ENCODE measurements around the gene ASB2. TPM values are rescaled to one million over a fixed set of nuclear protein-coding genes. Genes with fewer than 3 reads are reported as not detected.

Gene ASB2
- total RNA-seq, 1 donor from 2014 or later: 16.2 TPM

DNA sequence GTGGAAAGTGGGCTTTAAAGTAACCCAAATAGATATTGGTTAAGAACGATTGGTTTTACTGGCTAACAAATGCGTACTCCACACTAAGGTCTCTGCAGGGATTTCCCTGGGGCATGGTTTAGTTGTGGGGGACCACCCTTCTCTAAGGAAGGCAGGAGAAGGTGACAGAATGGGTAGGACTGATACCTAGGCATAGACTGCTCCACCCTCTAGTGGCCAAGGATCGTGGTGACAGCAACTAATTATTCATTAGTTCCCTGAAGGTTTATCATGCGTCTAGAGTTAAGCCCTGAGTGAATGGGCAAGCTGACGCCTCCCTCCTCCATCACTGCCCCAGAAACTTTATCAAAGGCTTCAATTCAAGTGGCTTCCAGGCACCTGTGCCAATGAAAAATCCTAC lies 40.1 kb downstream of the ASB2 start:
- H3K36me3 ChIP-seq (ENCODE audit: control insufficient read depth in 3 of 3, insufficient read depth in 3 of 3, low read length in 3 of 3): peaks cover 70 to 88% (median 84%) of the 10 kb centered on the region in 3 donors
- no peaks in the 10 kb centered on the region for H3K9me3 ChIP-seq (ENCODE audit: control insufficient read depth in 3 of 3, low read length in 3 of 3)
- H3K9ac ChIP-seq (ENCODE audit: low read depth in 1 of 3, low read length in 3 of 3): peak overlapping the region in 1 of 3 donors; percentile 41
- H3K27ac ChIP-seq (ENCODE audit: low read depth, low read length): no peak overlapping the region
- no peak overlapping the region for H3K4me3 ChIP-seq (ENCODE audit: low read length in 3 of 3)
- peaks cover 25 to 58% (median 25%) of the 10 kb centered on the region in 3 donors for H3K4me1 ChIP-seq (ENCODE audit: control insufficient read depth in 3 of 3, insufficient read depth in 3 of 3, low read length in 3 of 3)
- H3K27me3 ChIP-seq (ENCODE audit: control insufficient read depth in 3 of 3, insufficient read depth in 3 of 3, low read length in 3 of 3): peaks cover 0 to 7% (median 0%) of the 10 kb centered on the region in 3 donors

DNA sequence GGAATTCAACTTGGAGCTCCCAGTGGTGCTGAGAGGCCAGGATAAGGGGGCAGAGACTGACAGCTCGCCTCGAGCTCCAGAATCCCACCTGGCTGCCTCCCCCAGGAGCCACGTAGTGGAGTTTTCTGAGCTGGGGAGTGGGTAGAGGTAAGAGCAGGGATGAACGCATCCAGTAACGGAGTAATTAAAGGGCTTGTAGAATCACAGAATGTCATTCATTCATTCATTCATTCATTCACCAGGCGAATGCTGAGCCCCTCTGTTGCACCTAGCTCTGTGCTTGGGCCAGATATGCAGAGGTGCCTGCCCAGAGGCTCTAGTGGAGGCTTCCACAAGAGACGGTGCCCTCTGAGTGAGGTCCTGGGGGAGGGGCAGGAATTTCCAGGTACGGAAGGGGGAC lies 41.2 kb downstream of the ASB2 start:
- Histone ChIP-seq H3K4me1 (ENCODE audit: control insufficient read depth in 3 of 3, insufficient read depth in 3 of 3, low read length in 3 of 3) (peaks cover 19 to 52% (median 21%) of the 10 kb centered on the region in 3 donors), H3K4me3 (ENCODE audit: low read length in 3 of 3) (no peak overlapping the region), H3K27me3 (ENCODE audit: control insufficient read depth in 3 of 3, insufficient read depth in 3 of 3, low read length in 3 of 3) (peaks cover 0 to 7% (median 0%) of the 10 kb centered on the region in 3 donors), H3K36me3 (ENCODE audit: control insufficient read depth in 3 of 3, insufficient read depth in 3 of 3, low read length in 3 of 3) (peaks cover 73 to 86% (median 85%) of the 10 kb centered on the region in 3 donors), H3K9me3 (ENCODE audit: control insufficient read depth in 3 of 3, low read length in 3 of 3) (no peaks in the 10 kb centered on the region), H3K9ac (ENCODE audit: low read depth in 1 of 3, low read length in 3 of 3) (no peak overlapping the region), H3K27ac (ENCODE audit: low read depth, low read length) (no peak overlapping the region)

DNA sequence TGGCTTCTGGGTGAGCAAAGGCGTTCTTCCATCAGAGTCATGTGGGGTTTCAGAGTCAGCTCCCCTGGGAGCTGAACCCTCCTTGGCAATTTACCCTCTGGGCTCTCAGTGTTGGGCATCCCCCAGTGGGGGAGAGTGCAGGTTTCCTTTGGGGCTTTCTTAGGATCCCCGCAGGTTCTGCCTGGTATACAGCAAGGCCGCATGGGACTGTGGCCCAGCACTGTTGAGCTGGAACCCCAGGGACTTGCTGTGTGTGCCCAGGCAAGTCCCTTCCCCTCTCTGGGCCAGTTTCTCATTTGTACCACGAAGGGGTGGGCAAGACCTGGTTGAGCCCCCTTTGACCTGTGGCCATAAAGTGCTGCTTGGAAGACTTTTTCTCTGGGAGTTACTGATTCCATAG lies 43.7 kb downstream of the ASB2 start:
- no peak overlapping the region for H3K4me3 ChIP-seq (ENCODE audit: low read length in 3 of 3)
- no peak overlapping the region for H3K9ac ChIP-seq (ENCODE audit: low read depth in 1 of 3, low read length in 3 of 3)
- no peaks in the 10 kb centered on the region for H3K27me3 ChIP-seq (ENCODE audit: control insufficient read depth in 3 of 3, insufficient read depth in 3 of 3, low read length in 3 of 3)
- no peak overlapping the region for H3K27ac ChIP-seq (ENCODE audit: low read depth, low read length)
- H3K36me3 ChIP-seq (ENCODE audit: control insufficient read depth in 3 of 3, insufficient read depth in 3 of 3, low read length in 3 of 3): peaks cover 64 to 71% (median 69%) of the 10 kb centered on the region in 3 donors
- H3K9me3 ChIP-seq (ENCODE audit: control insufficient read depth in 3 of 3, low read length in 3 of 3): no peaks in the 10 kb centered on the region
- peaks cover 4 to 28% (median 5%) of the 10 kb centered on the region in 3 donors for H3K4me1 ChIP-seq (ENCODE audit: control insufficient read depth in 3 of 3, insufficient read depth in 3 of 3, low read length in 3 of 3)

DNA sequence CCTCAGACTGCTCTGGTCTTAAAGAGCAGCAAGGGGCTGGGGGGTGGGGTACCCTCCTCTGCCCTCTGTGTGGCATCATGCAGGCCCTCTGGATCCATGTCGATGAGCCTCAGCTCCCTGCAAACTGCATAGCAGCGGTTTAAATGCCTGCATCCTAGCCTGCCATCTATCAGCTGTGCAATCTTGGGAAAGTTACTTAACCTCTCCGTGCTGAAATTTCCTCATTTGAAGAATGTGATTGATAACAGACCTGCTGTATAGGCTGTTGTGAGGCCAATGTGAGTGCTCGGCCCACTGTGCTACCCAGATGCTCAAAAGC lies 45.4 kb downstream of the ASB2 start:
- Histone ChIP-seq H3K9ac (ENCODE audit: low read depth in 1 of 3, low read length in 3 of 3) (no peak overlapping the region), H3K4me1 (ENCODE audit: control insufficient read depth in 3 of 3, insufficient read depth in 3 of 3, low read length in 3 of 3) (peaks cover 0 to 13% (median 0%) of the 10 kb centered on the region in 3 donors), H3K27me3 (ENCODE audit: control insufficient read depth in 3 of 3, insufficient read depth in 3 of 3, low read length in 3 of 3) (no peaks in the 10 kb centered on the region), H3K36me3 (ENCODE audit: control insufficient read depth in 3 of 3, insufficient read depth in 3 of 3, low read length in 3 of 3) (peaks cover 47 to 54% (median 52%) of the 10 kb centered on the region in 3 donors), H3K4me3 (ENCODE audit: low read length in 3 of 3) (no peak overlapping the region), H3K9me3 (ENCODE audit: control insufficient read depth in 3 of 3, low read length in 3 of 3) (no peaks in the 10 kb centered on the region), H3K27ac (ENCODE audit: low read depth, low read length) (no peak overlapping the region)

DNA sequence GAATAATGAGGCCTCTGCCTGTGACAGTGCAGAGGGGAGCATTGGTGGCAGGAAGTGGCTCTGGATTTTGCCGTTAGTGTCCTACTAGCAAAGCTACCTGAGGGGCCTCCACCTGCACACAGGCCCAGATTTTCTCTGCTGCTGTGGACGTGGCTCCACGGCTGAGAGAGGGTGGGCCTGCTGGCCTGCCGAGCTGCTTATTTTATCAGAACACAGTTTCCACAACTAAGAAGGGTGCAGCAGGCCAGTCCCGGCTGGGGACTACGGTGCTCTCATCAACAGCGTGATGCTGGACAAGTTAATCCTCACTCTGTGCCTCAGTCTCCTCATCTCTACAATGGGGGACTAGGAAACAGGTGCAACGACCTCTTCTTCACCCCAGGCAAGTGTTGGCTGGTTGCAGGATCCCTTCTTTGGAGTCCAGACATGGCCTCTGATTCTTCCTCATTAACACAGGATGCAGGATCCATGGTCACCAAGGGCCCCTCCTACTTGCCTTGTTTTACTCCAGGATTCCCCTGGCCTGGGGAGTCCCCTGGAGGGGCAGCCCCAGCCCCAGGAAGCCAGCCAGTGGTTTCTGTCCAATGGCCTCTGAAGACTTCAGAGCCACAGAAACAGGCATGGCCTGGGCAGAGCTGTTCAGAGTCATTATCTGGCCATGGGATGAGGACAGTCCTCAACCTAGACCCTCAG lies 45.9 kb downstream of the ASB2 start:
- Histone ChIP-seq H3K4me3 (ENCODE audit: low read length in 3 of 3) (no peak overlapping the region), H3K27ac (ENCODE audit: low read depth, low read length) (no peak overlapping the region), H3K27me3 (ENCODE audit: control insufficient read depth in 3 of 3, insufficient read depth in 3 of 3, low read length in 3 of 3) (no peaks in the 10 kb centered on the region), H3K9ac (ENCODE audit: low read depth in 1 of 3, low read length in 3 of 3) (no peak overlapping the region), H3K9me3 (ENCODE audit: control insufficient read depth in 3 of 3, low read length in 3 of 3) (no peaks in the 10 kb centered on the region), H3K36me3 (ENCODE audit: control insufficient read depth in 3 of 3, insufficient read depth in 3 of 3, low read length in 3 of 3) (peaks cover 42 to 49% (median 47%) of the 10 kb centered on the region in 3 donors), H3K4me1 (ENCODE audit: control insufficient read depth in 3 of 3, insufficient read depth in 3 of 3, low read length in 3 of 3) (peaks cover 0 to 13% (median 0%) of the 10 kb centered on the region in 3 donors)

DNA sequence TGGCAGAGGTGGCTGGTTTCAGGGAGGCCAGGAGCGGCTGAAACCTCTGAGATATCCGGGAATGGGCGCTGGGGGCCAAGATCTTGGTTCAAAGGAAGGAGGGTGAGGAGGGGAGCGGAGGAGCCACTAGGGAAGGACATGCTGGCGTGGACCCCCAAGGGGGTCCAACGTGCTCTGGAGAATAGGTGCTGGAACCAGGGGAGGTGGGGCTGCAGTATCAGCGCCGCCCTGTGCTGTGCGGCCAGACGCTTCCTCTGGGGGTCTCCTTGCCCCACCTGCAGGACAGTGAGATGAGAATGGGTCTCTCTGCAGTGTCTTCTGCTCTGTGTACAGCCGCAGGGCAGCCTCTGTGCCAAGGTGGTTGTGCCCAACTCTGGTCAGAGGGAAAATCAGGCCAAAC lies 46.7 kb downstream of the ASB2 start:
- Histone ChIP-seq H3K9me3 (ENCODE audit: control insufficient read depth in 3 of 3, low read length in 3 of 3) (no peaks in the 10 kb centered on the region), H3K9ac (ENCODE audit: low read depth in 1 of 3, low read length in 3 of 3) (no peak overlapping the region), H3K36me3 (ENCODE audit: control insufficient read depth in 3 of 3, insufficient read depth in 3 of 3, low read length in 3 of 3) (peaks cover 34 to 41% (median 39%) of the 10 kb centered on the region in 3 donors), H3K27ac (ENCODE audit: low read depth, low read length) (no peak overlapping the region), H3K4me1 (ENCODE audit: control insufficient read depth in 3 of 3, insufficient read depth in 3 of 3, low read length in 3 of 3) (peaks cover 0 to 11% (median 0%) of the 10 kb centered on the region in 3 donors), H3K27me3 (ENCODE audit: control insufficient read depth in 3 of 3, insufficient read depth in 3 of 3, low read length in 3 of 3) (no peaks in the 10 kb centered on the region), H3K4me3 (ENCODE audit: low read length in 3 of 3) (no peak overlapping the region)

DNA sequence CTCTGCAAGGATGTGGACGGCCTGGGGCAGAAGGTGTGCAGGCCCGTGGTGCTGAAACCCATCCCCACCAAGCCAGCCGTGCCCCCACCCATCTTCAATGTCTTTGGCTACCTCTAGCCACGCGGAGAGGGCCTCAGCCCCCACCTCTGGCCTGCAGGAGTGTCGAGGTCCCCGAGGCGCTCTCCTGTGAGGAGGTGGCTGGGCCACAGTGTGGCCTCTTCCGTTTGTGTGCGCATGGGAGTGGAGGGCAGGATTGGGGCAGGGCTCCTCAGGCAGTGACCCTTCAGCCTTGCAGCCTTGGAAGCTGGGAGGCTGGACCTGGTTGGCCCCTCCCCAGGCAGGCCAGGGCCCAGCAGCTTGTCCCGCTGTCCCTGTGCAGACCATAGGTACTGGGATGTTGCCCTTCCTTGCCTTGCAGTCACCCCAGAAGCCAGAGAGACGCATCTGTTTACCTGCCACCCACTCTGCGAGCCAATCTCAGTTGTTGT lies 47.3 kb downstream of the ASB2 start:
- peaks cover 29 to 36% (median 34%) of the 10 kb centered on the region in 3 donors for H3K36me3 ChIP-seq (ENCODE audit: control insufficient read depth in 3 of 3, insufficient read depth in 3 of 3, low read length in 3 of 3)
- H3K27ac ChIP-seq (ENCODE audit: low read depth, low read length): no peak overlapping the region
- H3K4me1 ChIP-seq (ENCODE audit: control insufficient read depth in 3 of 3, insufficient read depth in 3 of 3, low read length in 3 of 3): peaks cover 0 to 11% (median 0%) of the 10 kb centered on the region in 3 donors
- no peaks in the 10 kb centered on the region for H3K27me3 ChIP-seq (ENCODE audit: control insufficient read depth in 3 of 3, insufficient read depth in 3 of 3, low read length in 3 of 3)
- H3K9ac ChIP-seq (ENCODE audit: low read depth in 1 of 3, low read length in 3 of 3): no peak overlapping the region
- no peak overlapping the region for H3K4me3 ChIP-seq (ENCODE audit: low read length in 3 of 3)
- no peaks in the 10 kb centered on the region for H3K9me3 ChIP-seq (ENCODE audit: control insufficient read depth in 3 of 3, low read length in 3 of 3)

DNA sequence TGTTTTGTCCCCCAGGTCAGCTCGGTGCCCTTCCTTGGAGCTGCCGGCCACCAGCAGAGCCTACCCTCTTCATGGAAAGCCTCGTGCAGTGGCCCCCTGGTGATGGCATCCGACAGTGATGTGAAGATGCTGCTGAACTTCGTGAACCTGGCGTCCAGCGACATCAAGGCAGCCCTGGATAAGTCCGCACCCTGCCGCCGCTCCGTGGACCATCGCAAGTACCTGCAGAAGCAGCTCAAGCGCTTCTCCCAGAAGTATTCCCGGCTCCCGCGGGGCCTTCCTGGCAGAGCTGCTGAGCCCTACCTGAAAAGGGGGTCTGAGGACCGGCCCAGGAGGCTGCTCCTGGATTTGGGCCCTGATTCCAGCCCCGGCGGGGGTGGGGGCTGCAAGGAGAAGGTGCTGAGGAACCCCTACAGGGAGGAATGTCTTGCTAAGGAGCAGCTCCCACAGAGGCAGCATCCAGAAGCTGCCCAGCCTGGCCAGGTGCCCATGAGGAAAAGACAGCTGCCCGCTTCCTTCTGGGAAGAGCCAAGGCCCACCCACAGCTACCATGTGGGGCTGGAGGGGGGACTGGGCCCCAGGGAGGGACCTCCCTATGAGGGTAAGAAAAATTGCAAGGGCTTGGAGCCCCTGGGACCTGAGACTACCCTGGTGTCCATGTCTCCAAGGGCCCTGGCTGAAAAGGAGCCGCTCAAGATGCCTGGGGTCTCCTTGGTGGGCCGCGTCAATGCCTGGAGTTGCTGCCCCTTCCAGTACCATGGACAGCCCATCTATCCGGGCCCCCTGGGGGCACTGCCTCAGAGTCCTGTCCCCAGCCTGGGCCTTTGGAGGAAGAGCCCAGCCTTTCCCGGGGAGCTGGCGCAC lies 48.0 kb downstream of the ASB2 start:
- no peak overlapping the region for H3K9ac ChIP-seq (ENCODE audit: low read depth in 1 of 3, low read length in 3 of 3)
- no peak overlapping the region for H3K4me3 ChIP-seq (ENCODE audit: low read length in 3 of 3)
- H3K27me3 ChIP-seq (ENCODE audit: control insufficient read depth in 3 of 3, insufficient read depth in 3 of 3, low read length in 3 of 3): no peaks in the 10 kb centered on the region
- H3K36me3 ChIP-seq (ENCODE audit: control insufficient read depth in 3 of 3, insufficient read depth in 3 of 3, low read length in 3 of 3): peaks cover 22 to 29% (median 27%) of the 10 kb centered on the region in 3 donors
- no peaks in the 10 kb centered on the region for H3K9me3 ChIP-seq (ENCODE audit: control insufficient read depth in 3 of 3, low read length in 3 of 3)
- H3K4me1 ChIP-seq (ENCODE audit: control insufficient read depth in 3 of 3, insufficient read depth in 3 of 3, low read length in 3 of 3): peaks cover 0 to 5% (median 0%) of the 10 kb centered on the region in 3 donors
- H3K27ac ChIP-seq (ENCODE audit: low read depth, low read length): no peak overlapping the region

DNA sequence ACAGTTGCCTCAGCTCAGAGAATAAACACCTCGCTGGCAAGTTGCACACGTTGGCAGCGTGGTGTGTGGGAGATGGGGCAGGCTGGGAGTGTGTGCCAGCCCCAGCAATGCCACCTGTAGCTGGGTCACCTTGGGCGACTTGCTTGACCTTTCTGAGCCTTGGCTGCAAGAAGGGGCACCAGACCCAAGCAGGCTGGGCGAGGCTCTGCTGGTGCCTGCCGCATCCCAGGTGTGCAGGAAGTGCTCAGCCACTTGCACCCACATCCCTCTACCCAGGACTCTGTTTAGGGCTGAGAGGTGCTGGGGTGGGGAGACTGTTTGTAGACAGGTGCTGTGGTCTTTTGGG lies 48.6 kb downstream of the ASB2 start:
- H3K4me3 ChIP-seq (ENCODE audit: low read length in 3 of 3): no peak overlapping the region
- no peak overlapping the region for H3K27ac ChIP-seq (ENCODE audit: low read depth, low read length)
- H3K9ac ChIP-seq (ENCODE audit: low read depth in 1 of 3, low read length in 3 of 3): no peak overlapping the region
- H3K36me3 ChIP-seq (ENCODE audit: control insufficient read depth in 3 of 3, insufficient read depth in 3 of 3, low read length in 3 of 3): peaks cover 16 to 23% (median 21%) of the 10 kb centered on the region in 3 donors
- no peaks in the 10 kb centered on the region for H3K9me3 ChIP-seq (ENCODE audit: control insufficient read depth in 3 of 3, low read length in 3 of 3)
- H3K4me1 ChIP-seq (ENCODE audit: control insufficient read depth in 3 of 3, insufficient read depth in 3 of 3, low read length in 3 of 3): peaks cover 0 to 3% (median 0%) of the 10 kb centered on the region in 3 donors
- H3K27me3 ChIP-seq (ENCODE audit: control insufficient read depth in 3 of 3, insufficient read depth in 3 of 3, low read length in 3 of 3): no peaks in the 10 kb centered on the region

All from skeletal muscle tissue (tissue), 4 donors.